NCI-H2196 treated with DMSO at 0.1 percent for 48 hours (cell line): ENCODE measurements around the gene TNFAIP8L3.

Source experiments
- DNase-seq: peaks from one replicate; lab custom pipeline; 2025; ENCODE audit not compliant: unreplicated experiment; lab: John Stamatoyannopoulos, UW

TNFAIP8L3 gene

GRCh38 chr15:51090753-51091152 lies 4.0 kb downstream of the TNFAIP8L3 start:
- DNase-seq, result no peak

- no peak for DNase-seq
These were observed 4.8 kb downstream of the TNFAIP8L3 start for GRCh38 chr15:51089699-51090453.

GRCh38 chr15:51089041-51089440 lies 5.7 kb downstream of the TNFAIP8L3 start:
- no peak for DNase-seq

- no peak for DNase-seq
These were observed 6.1 kb downstream of the TNFAIP8L3 start for GRCh38 chr15:51088585-51088984.

- DNase-seq, result no peak
These were observed 7.2 kb downstream of the TNFAIP8L3 start for GRCh38 chr15:51087513-51087912.

- no peak for DNase-seq
These were observed 8.3 kb downstream of the TNFAIP8L3 start for GRCh38 chr15:51086409-51086808.

GRCh38 chr15:51085764-51086163 lies 8.9 kb downstream of the TNFAIP8L3 start:
- no peak for DNase-seq

GRCh38 chr15:51083641-51084166 lies 11.0 kb downstream of the TNFAIP8L3 start:
- no peak for DNase-seq

GRCh38 chr15:51082246-51082645 lies 12.5 kb downstream of the TNFAIP8L3 start:
- no peak for DNase-seq

- DNase-seq, result no peak
These were observed 14.4 kb downstream of the TNFAIP8L3 start for GRCh38 chr15:51080286-51080685.

- DNase-seq, result no peak
These were observed 15.5 kb downstream of the TNFAIP8L3 start for GRCh38 chr15:51079226-51079625.

- no peak for DNase-seq
These were observed 17.2 kb downstream of the TNFAIP8L3 start for GRCh38 chr15:51077221-51078153.

GRCh38 chr15:51076524-51077220 lies 18.0 kb downstream of the TNFAIP8L3 start:
- DNase-seq, result no peak

GRCh38 chr15:51075826-51076523 lies 18.7 kb downstream of the TNFAIP8L3 start:
- DNase-seq, result no peak

- no peak for DNase-seq
These were observed 19.3 kb downstream of the TNFAIP8L3 start for GRCh38 chr15:51075364-51075763.

- no peak for DNase-seq
These were observed 19.8 kb downstream of the TNFAIP8L3 start for GRCh38 chr15:51074926-51075325.

GRCh38 chr15:51071578-51071977 lies 23.1 kb downstream of the TNFAIP8L3 start:
- no peak for DNase-seq

- no peak for DNase-seq
These were observed 24.7 kb downstream of the TNFAIP8L3 start for GRCh38 chr15:51069983-51070382.

GRCh38 chr15:51067510-51067909 lies 27.2 kb downstream of the TNFAIP8L3 start:
- DNase-seq, result no peak

GRCh38 chr15:51065781-51066180 lies 28.9 kb downstream of the TNFAIP8L3 start:
- no peak for DNase-seq

GRCh38 chr15:51065261-51065660 lies 29.4 kb downstream of the TNFAIP8L3 start:
- no peak for DNase-seq
